22Rv1 (cell line): ENCODE results near the gene ATXN2L.
"Not testable (repeated sequence)": the region's sequence is repeated elsewhere in the genome, so short reads cannot be mapped to it uniquely, and the experiment has no call there.

Source experiments
- CTCF ChIP-seq: fragments of 450-650 bp; IDR thresholded peaks from 2 replicates; pipeline ENCODE4 v1.5.1; 2017; ENCODE audit warnings: mild to moderate bottlenecking
- ZFX ChIP-seq: fragments of 450-650 bp; IDR thresholded peaks from 2 replicates; pipeline ENCODE4 v1.6.1; 2017; ENCODE audit warnings: antibody characterized with exemption, borderline replicate concordance

GRCh38 chr16:28807445-28808120 lies 15.2 kb upstream of the ATXN2L start:
- TF ChIP-seq CTCF, ZFX: not testable (repeated sequence)
